GM19463 (cell line): ENCODE measurements around the gene ZNF541.

Experiments
- ATAC-seq: cut with Tn5 transposase; IDR thresholded peaks from one replicate; pipeline ENCODE4 v1.9.1; 2021; ENCODE audit warnings: mild to moderate bottlenecking, moderate library complexity; ENCODE audit not compliant: unreplicated experiment

ZNF541 gene

DNA sequence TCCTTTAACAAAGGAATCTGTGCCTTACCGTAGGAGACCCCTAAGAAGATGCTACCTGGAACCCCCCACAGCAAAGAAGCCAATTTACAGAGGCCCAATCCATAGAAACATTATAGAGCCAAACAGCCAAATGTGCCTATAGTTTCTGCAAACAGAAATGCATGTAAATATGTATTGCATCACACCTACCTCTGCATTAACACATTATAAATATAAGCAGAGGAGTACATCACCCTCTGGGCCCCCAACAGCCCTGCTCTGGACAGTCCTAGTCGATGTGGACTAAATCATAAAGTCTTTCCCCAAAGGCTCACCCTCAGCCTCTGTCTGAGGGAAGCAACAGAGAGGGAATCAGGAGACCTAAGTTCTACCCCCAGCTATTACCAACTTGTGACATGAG, 25.7 kb downstream of the ZNF541 start:
- no peak for ATAC-seq

DNA sequence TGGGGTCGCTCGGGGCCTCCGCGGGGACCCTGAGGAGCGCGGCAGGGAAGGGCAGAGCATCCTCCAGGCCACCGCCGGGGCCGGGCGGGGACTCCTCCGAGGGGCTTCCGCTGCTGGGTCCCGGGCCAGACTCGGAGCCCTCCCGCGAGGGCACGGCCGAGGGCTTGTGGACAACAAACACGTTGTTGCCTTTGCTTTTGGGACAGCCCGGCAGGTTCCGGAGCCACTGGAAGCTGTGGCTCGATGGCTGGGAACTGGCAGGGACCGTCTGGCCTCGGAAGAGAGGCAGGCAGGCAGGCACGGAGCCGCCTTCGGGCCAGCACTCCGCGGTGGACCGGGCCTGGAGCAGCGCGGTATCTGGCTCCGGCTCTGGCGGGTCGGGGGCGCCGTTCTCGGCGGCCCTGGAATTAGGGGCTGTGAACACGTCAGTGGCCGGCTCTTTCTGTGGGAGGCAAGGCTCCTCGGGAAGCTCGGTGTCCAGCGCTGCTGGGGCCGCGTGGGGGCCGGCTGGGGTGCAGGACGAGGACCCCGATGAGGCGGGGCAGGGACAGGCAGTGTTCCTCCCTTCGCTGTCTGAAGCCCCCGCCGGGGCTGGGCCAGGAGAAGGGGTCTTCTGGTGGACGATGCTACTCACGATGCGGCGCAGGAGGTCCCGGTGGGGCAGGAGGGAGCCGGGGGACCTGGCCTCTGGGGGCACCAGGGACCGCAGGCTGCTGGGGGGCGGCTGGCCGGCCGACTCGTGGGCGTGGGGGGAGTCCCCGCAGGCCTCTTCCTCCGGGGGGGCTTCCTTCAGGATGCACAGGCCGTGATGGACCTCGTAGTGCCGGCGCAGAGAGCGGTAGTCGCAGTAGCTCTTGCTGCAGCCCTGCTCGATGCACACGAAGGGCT, 27.6 kb downstream of the ZNF541 start:
- no peak for ATAC-seq

DNA sequence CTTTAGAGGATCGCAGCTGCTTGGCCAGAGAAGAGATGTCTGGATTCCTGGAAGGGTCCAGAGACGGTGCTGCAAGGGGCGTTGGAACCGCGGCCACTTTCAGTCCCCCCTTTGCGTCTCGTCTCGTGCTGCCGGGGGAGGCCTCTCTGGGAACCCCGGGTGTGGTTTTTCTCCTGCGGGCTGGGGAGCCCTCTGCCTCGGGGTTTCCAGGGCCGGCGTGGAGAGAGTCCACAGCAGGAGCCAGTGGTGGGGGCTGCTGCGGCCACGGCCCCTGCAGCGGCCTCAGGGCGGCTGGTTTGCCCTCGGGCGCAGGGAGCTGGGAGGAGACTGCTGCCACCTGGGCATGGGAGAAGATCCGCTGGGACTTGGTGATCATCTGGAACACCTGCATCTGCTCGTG, 28.5 kb downstream of the ZNF541 start:
- no peak for ATAC-seq

DNA sequence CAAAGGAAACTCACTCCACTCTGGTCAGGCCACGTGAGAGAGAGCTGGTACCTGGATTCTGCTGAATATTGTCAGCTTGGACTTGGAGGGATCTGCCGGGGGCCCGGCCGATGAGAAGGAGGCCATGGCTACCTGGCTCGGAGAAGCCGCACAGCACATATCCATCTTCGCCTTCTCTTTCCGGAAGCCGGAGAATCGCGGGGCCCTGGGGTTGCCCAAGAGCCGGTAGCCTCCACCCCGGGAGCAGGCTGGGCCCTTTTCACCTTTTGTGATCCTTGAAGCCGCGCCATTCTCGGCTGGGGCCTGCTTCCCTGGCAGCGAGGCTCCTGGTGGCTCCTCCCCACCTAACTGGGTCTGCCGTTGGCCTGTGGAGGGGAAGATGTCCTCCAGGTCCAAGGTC, 28.9 kb downstream of the ZNF541 start:
- ATAC-seq, result no peak

DNA sequence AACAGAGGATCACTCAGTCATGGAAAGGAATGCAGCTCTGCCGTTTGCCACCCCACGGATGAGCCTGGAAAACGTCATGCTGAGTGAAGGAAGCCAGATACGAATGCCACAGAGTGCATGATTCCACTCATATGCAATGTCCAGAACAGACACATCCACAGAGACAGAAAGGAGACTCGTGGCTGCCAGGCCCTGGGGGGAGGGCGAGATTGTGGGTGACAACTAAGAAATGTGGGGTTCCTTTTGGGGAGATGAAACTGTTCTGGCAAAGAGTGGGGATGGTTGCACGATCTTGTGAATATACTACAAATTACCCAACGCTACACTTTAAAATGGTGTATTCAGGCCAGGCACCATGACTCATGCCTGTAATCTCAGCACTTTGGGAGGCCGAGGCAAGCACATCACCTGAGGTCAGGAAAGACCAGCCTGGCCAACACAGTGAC, 30.9 kb downstream of the ZNF541 start:
- ATAC-seq, result no peak

DNA sequence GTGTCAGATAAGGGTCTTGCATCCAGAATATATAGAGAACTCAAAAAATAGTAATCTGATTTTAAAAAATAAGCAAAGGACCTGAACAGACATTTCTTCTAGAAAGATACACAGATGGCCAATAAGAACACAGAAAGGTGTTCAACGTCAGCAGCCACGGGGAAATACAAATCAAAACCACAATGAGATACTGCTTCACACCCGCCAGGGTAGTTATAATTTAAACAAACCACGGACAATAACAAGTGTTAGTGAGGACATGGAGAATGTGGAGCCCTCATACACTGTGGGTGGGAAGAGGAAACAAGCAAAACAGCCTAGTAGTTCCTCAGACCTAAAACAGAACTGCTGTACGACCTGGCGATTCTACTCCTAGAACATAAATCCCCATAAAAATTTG, 31.4 kb downstream of the ZNF541 start:
- no peak for ATAC-seq

DNA sequence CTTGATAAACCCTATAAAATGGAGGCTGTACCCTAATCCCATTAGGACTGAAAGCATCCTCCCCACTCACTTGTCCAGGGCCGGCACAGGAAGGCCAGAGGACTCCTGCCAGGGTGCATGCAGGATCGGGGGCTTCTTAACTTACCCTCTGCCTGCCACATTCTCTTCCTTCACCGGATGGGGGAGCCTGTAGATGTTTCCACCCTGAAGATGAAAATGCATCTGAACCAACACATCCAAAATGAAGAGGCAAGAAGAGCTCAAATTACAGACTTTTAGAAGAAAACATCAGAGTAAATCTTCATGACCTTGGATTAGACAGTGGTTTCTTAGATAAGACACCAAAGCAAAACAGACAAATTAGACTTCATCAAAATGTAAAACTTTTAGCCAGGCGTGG, 32.2 kb downstream of the ZNF541 start:
- ATAC-seq, result no peak

DNA sequence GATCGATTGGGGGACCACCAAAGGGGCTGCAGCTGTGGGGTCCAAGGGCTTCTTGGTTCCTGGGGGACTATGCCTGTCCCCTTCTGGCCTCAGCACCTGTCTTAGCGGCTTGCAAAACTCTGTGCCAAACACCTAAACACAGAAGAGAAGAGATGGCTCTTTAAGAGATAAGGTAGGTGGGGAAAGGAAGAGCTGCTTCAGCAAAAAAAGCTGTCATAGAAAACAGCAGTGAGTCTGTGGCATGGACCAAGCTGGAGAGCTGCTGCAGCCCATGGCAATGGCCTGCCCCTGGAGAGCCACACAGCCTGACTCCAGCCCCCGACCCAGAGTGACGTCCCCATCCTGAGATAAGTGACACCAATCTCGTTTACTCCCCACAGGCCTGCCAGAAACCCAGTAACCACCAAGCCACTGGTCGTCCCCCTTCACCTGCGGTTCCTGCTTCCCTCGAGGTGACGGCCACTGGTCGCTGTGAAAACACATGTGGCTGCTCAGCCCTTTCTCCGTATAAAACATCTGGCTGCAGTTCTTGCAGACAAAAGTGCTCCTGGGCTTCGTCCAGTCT, 33.1 kb downstream of the ZNF541 start:
- no peak for ATAC-seq

DNA sequence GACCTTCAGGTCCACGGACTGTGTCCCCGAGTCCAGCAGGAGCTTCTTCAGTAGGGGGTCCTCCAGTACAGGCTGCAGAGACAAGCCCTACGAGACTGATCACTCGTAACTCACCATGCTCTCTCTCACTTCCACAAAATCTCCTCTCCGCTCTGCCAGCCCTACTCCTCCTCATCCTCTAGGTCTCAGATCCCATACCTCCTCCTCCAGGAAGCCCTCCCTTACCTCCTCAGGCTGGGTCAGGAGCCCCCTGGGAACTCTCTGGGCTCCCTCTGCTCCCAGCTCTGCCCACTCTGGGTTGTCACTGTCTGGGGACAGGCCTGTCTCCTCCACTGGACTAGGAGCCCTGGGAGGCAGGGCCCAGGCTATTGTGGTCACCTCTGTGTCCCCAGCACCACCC, 34.1 kb downstream of the ZNF541 start:
- no peak for ATAC-seq

DNA sequence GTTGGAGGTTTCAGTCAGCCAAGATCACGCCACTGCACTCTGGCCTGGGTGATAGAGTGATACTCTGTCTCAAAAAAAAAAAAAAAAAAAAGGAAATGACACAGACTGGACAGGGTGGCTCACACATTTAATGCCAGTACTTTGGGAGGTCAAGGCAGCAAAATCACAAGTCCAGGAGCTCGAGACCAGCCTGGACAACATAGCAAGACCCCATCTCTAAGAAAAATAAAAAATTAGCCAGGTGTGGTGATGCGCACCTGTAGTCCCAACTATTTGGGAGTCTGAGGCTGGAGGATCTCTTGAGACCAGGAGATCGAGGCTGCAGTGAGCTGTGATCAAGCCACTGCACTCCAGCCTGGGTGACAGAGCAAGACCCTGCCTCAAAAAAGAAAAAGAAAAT, 35.5 kb downstream of the ZNF541 start:
- no peak for ATAC-seq

DNA sequence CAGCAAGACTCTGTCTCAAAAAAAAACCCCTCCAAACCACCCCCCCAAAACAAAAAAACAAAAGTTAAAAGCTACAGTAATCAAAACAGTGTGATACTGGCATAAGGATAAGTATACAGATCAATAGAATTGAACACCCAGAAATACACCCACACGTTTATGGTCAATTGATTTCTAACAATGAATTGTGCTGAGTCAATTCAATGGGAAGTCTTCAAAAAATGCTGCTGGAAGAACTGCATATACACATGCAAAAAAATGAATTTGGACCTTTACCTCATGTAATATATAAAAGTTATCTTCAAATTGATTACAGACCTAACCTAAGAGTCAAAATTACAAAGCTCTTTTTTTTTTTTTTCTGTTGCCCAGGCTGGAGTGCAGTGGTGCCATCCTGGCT, 38.3 kb downstream of the ZNF541 start:
- ATAC-seq, result no peak

DNA sequence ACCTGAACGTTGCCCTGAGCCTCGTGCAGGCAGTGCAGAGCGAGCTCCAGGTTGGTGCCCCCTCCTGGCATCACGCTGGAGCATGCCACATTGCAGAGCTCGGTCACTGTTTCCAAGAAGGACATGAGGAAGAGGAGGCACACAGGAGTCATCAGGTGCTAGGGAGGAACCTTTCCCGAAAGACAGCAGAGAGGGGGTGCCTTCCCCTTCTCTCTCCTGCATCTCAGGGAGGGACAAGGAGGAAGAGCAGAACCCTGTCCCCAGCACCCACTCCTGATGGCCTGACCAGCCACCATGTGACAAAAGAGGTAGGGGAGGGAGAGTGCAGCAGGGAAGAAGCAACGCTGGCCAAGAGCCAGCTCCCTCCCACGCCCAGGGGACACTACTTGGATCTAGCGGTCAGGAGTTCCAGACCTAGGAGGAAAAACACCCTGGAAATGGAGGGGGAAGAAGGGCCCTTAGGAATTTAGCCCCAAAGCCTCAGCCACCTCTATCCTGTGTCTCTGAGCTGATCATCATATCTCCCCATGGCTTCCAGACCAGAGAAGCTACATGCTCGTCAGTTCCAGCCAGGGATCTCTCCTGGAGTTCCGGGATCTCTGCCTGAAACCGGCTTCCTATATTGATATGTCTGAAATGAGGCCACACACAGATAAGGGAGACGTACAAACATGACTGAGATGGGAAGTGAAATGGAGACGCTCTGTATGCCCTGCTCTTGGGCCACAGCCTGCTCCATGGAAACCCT, 41.1 kb downstream of the ZNF541 start:
- ATAC-seq, result no peak

DNA sequence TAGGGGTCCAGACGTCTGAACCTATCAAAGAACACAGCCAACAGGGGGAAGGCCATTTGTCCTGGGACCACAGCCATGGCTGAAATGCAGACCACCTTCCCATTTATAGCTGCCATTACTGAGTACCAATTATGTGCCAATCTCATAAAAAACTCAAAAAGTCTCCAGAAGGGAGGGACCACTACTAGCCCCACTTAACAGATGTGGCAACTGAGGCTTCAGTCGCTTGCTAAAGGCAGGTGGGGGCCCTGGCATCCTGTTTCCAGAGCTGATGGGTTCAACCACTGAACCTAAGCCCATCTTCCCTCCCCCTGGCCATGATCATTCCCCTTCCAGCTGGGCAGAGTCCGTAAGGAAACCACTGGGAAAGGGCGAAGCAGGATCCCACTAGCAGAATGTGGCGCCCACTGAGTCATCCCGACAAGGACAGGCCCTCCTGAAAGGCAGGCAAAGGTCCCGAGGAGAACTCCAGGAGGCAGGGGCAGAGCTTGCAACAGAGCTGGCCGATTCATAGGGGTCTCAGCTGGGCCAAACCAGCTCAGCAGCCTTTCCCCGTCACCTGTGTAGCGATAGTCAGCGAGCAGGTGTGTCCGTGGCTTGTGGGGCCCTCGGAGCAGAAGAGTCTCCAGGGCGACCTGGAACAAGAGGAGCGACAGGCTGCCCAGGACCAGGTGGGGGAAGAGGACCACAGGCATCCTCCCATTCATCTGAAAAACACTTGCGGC, 43.8 kb downstream of the ZNF541 start:
- ATAC-seq, result no peak

DNA sequence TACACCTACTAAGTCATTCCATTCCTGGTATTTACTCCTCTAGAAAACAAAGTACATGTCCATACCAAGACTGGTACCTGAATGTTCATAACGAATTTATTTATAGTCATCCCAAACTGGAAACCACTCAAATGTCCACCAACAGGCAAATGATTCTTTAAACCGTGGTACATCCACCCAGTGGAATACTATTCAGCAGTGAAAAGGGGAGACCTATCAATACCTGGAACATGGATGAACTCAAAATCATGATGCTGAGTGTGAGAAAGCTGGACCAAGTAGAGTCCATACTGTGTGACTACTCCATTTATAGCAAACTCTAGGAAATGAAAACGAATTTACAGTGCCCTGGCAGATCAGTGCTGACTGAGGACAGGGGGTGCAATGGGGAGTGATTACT, 46.1 kb downstream of the ZNF541 start:
- ATAC-seq, result no peak

DNA sequence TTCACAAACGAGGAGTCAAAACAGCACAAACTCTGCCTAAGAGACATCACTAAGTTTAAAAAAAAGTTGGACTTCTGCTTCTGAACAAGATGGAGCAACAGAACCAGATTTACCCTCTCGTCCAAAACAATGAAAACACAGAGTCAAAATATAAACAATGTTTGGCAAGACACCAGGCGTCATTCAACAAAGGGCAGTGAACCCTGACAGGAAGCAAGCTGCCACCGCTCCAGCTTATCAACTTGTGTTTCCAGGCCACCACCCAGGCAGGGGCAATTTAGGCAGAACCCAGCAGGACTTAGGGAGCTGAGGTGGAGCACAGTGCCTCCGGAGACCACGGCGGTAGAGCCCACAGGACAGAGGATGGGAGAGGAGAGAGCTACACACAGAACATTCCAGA, 49.5 kb downstream of the ZNF541 start:
- ATAC-seq, result no peak
